ENCODE results near the gene MED20. TPM values are rescaled to one million over a fixed set of nuclear protein-coding genes. Genes with fewer than 3 reads are reported as not detected.

Gene MED20
- total RNA-seq, 1 experiment from 2014 or later: 26.4 TPM

DNA sequence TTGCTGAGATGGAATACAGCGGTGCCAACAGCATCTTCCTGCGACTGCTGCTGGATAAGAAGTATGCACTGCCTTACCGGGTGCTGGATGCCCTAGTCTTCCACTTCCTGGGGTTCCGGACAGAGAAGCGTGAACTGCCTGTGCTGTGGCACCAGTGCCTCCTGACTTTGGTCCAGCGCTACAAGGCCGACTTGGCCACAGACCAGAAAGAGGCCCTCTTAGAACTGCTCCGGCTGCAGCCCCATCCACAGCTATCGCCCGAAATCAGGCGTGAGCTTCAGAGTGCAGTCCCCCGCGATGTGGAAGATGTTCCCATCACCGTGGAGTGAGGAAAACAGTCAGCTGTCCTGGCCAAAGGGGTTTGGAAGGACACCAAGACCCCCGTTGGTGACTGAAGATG lies 11.4 kb upstream of the MED20 start:
- H3K4me3 ChIP-seq (replicated peaks in 1 of 2; ENCODE audit: low read depth in 1 of 2, low read length in 2 of 2): no peak overlapping the region
- no peak for DNase-seq (ENCODE audit: low read depth, low spot score)
- H3K9me3 ChIP-seq (ENCODE audit: control insufficient read depth in 1 of 2, insufficient read depth in 1 of 2, low read depth in 1 of 2, low read length in 2 of 2): no peaks in the 10 kb centered on the region
- no peak overlapping the region for H3K27ac ChIP-seq (ENCODE audit: low read depth, low read length)
- H4K20me1 ChIP-seq (ENCODE audit: insufficient read depth): peaks cover 5% of the 10 kb centered on the region; the same call in 1 of the 2 replicates
- H3K4me2 ChIP-seq (ENCODE audit: low read length): no peak overlapping the region
- ChIA-PET RAD21 (ENCODE audit: low non-redundant PET in 1 of 2, low total read pairs in 2 of 2, uncharacterized antibody in 2 of 2, unreplicated experiment in 2 of 2) (no interaction called here), CTCF (interaction anchor here (5.7 kb wide), 1 partner anchor 11 kb away, joined by 25 read pairs; the partner anchor contains the start of genes BYSL and MED20), POLR2A (no interaction called here)
- ATAC-seq: no peak
- intact Hi-C loops (cut with micrococcal nuclease): no loop called here
- no peaks in the 10 kb centered on the region for H3K27me3 ChIP-seq (ENCODE audit: insufficient read depth, low read length)
- H3K9me2 ChIP-seq (ENCODE audit: insufficient read depth): no peaks in the 10 kb centered on the region
- no peak for TF ChIP-seq REST (IDR thresholded peaks at IDR 0.05; ENCODE audit: low read depth)
- TF ChIP-seq POLR2A (IDR thresholded peaks at IDR 0.05; ENCODE audit: borderline replicate concordance, extremely low read depth, insufficient read depth, insufficient read length): no peak
- no peak for TF ChIP-seq RAD21 (IDR thresholded peaks at IDR 0.05; ENCODE audit: low read depth)
- TF ChIP-seq YY1 (IDR thresholded peaks at IDR 0.05; ENCODE audit: extremely low read depth, insufficient replicate concordance, low read depth, low read length): no peak
- no peak for TF ChIP-seq JUND (IDR thresholded peaks at IDR 0.05)
- TF ChIP-seq ZNF274 (IDR thresholded peaks at IDR 0.05; ENCODE audit: low read depth, low read length): no peak
- TF ChIP-seq TCF7L2 (IDR thresholded peaks at IDR 0.05; ENCODE audit: borderline replicate concordance, extremely low read depth, insufficient read depth, insufficient read length): no peak
- TF ChIP-seq ZFX (IDR thresholded peaks at IDR 0.05): no peak
- no peak for TF ChIP-seq EZH2phosphoT487 (IDR thresholded peaks at IDR 0.05; ENCODE audit: borderline replicate concordance)
- TF ChIP-seq, protein P1, sequence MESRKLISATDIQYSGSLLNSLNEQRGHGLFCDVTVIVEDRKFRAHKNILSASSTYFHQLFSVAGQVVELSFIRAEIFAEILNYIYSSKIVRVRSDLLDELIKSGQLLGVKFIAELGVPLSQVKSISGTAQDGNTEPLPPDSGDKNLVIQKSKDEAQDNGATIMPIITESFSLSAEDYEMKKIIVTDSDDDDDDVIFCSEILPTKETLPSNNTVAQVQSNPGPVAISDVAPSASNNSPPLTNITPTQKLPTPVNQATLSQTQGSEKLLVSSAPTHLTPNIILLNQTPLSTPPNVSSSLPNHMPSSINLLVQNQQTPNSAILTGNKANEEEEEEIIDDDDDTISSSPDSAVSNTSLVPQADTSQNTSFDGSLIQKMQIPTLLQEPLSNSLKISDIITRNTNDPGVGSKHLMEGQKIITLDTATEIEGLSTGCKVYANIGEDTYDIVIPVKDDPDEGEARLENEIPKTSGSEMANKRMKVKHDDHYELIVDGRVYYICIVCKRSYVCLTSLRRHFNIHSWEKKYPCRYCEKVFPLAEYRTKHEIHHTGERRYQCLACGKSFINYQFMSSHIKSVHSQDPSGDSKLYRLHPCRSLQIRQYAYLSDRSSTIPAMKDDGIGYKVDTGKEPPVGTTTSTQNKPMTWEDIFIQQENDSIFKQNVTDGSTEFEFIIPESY (IDR thresholded peaks at IDR 0.05; ENCODE audit: extremely low read depth, insufficient replicate concordance, low read length): no peak
- BruUV-seq (replicated peaks): no TSS peak
- H3K36me3 ChIP-seq (ENCODE audit: control insufficient read depth in 1 of 2, insufficient read depth in 2 of 2, low read length in 2 of 2): peaks cover 58 to 67% of the 10 kb centered on the region in 2 experiments; a peak in 3 of 4 replicates
- H2AFZ ChIP-seq (ENCODE audit: low read depth, low read length, poor library complexity, severe bottlenecking): no peak overlapping the region
- H3K9ac ChIP-seq (ENCODE audit: low read length): no peak overlapping the region
- 0 out of 4 replicates have a peak, but pooled peaks cover 0 to 4% of the 10 kb centered on the region in 2 experiments for H3K4me1 ChIP-seq (ENCODE audit: control insufficient read depth in 1 of 2, insufficient read depth in 2 of 2, low read length in 2 of 2)
- H3K79me2 ChIP-seq (ENCODE audit: insufficient read depth, low read length): peaks cover 36% of the 10 kb centered on the region
